Sigmoid colon (tissue), 4 donors: Measurements from ENCODE around the gene ACTG1.

ENCODE experiments used
- CTCF ChIP-seq, 4 experiments: fragments of 450-650 bp in 3 of 4; fragments of 200-600 bp in 1 of 4; IDR thresholded peaks; one replicate each; pipeline ENCODE4 v1.5.1; 2016 to 2019; ENCODE audit warnings: antibody characterized with exemption in 4 of 4, mild to moderate bottlenecking in 3 of 4, moderate library complexity in 2 of 4
- POLR2A ChIP-seq, 2 donors: fragments of 450-650 bp; IDR thresholded peaks; one replicate each; pipeline ENCODE4 v1.6.1; 2016; ENCODE audit warnings: antibody characterized with exemption in 2 of 2, mild to moderate bottlenecking in 2 of 2, moderate library complexity in 2 of 2
- POLR2AphosphoS5 ChIP-seq, 4 donors: sonication (generic); formaldehyde crosslinking; IDR thresholded peaks; one replicate each; pipeline ENCODE4 v1.6.1; 2017; ENCODE audit warnings: antibody characterized with exemption in 4 of 4

GRCh38 chr17:81465910-81466309 is 46.7 kb downstream of the ACTG1 start:
- TF ChIP-seq CTCF (IDR thresholded peaks at IDR 0.05) = no peak
- no peak for TF ChIP-seq POLR2A (IDR thresholded peaks at IDR 0.05)
- no peak for TF ChIP-seq POLR2AphosphoS5 (IDR thresholded peaks at IDR 0.05)
